SU-DHL-6 (cell line): Measurements from ENCODE around the gene LRRFIP1.

Source experiments
- H2AFZ ChIP-seq: fragments of 200-600 bp; sonication (generic); 2 replicates; pipeline ENCODE4 v1.6.1; 2014; ENCODE audit warnings: low read depth, mild to moderate bottlenecking, moderate library complexity, mixed read lengths, antibody characterized with exemption, low read length; ENCODE audit not compliant: severe bottlenecking
- H3F3A ChIP-seq: fragments of 200-600 bp; shearing (Covaris generic); 2 replicates; pipeline ENCODE4 v1.6.0; 2016; ENCODE audit warnings: antibody characterized with exemption, mild to moderate bottlenecking; ENCODE audit not compliant: insufficient read depth
- H3K27ac ChIP-seq: fragments of 200-600 bp; sonication (generic); 2 replicates; pipeline ENCODE4 v1.5.1; 2016; ENCODE audit warnings: low read depth, mild to moderate bottlenecking, low read length, moderate library complexity, mixed read lengths
- H3K27me3 ChIP-seq: fragments of 200-600 bp; sonication (generic), shearing (Covaris generic); 2 replicates; pipeline ENCODE4 v1.6.0; 2014; ENCODE audit warnings: mild to moderate bottlenecking, low read length
- H3K36me3 ChIP-seq: fragments of 200-600 bp; sonication (generic); 2 replicates; pipeline ENCODE4 v1.6.1; 2014; ENCODE audit warnings: mild to moderate bottlenecking, low read length, mixed read lengths
- H3K4me2 ChIP-seq: fragments of 300-600, 200-600 bp; shearing (Covaris generic), sonication (generic); 2 replicates; pipeline ENCODE4 v1.6.0; 2014; ENCODE audit warnings: low read length, low read depth, mild to moderate bottlenecking; ENCODE audit not compliant: poor library complexity, severe bottlenecking
- H3K4me3 ChIP-seq: fragments of 200-600 bp; sonication (generic); 2 replicates; pipeline ENCODE4 v1.5.1; 2014; ENCODE audit warnings: antibody characterized with exemption, low read length, mild to moderate bottlenecking, mixed read lengths; ENCODE audit not compliant: insufficient read depth, poor library complexity, severe bottlenecking
- H3K79me2 ChIP-seq: fragments of 200-600 bp; sonication (generic); 2 replicates; pipeline ENCODE4 v1.6.1; 2014; ENCODE audit warnings: mild to moderate bottlenecking, low read length, moderate library complexity; ENCODE audit not compliant: insufficient read depth
- H3K9ac ChIP-seq: fragments of 200-600 bp; sonication (generic); 2 replicates; pipeline ENCODE4 v1.7.0; 2014; ENCODE audit warnings: mild to moderate bottlenecking, low read length
- H3K9me2 ChIP-seq: fragments of 200-600 bp; sonication (generic); replicated peaks from 2 replicates; pipeline ENCODE4 v1.6.1; 2014; ENCODE audit warnings: low read length; ENCODE audit not compliant: insufficient read depth
- H3K9me3 ChIP-seq: fragments of 200-600 bp; sonication (generic); 2 replicates; pipeline ENCODE4 v1.6.1; 2014; ENCODE audit warnings: low read length, mixed read lengths; ENCODE audit not compliant: insufficient read depth
- H4K20me1 ChIP-seq: fragments of 200-600 bp; sonication (generic); 2 replicates; pipeline ENCODE4 v1.6.1; 2014; ENCODE audit warnings: low read depth, mild to moderate bottlenecking, antibody characterized with exemption, low read length, moderate library complexity, mixed read lengths
- EZH2phosphoT487 ChIP-seq: fragments of 200-600 bp; sonication (generic), shearing (Covaris generic); conservative IDR thresholded peaks from 2 replicates; pipeline ENCODE4 v1.6.1; 2018; ENCODE audit warnings: mild to moderate bottlenecking, antibody characterized with exemption, low read length, moderate library complexity, mixed read lengths
- TF ChIP-seq, protein P1 (sequence below): fragments of 200-600 bp; sonication (generic); IDR thresholded peaks from one replicate; pipeline ENCODE4 v1.5.1; 2017; ENCODE audit warnings: antibody characterized with exemption, mild to moderate bottlenecking, low read length, moderate library complexity; ENCODE audit not compliant: insufficient read depth, poor library complexity, severe bottlenecking

The LRRFIP1 gene

DNA sequence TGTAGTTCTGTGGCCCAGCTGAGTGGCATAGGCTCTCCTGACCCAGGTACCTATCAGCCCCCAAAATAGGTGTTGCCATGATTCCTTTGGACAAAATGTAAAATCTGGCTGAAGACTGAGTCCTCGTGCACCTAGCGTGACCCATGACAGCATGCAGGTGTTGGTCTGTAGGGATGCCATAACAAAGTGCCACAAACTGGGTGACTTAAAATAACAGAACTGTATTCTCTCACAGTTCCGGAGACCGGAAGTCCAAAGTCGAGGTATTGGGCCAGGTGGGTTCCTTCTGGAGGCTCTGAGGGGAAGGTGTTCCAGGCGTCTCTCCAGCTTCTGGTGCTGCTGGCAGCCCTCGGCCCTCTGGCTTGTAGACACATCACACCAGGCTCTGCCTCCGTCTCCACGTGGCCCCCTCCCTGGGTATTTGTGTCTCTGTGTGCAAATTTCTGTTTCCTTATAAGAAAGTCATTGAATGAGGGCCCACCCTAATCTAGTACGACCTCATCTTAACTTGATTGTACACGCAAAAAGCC, 34.5 kb downstream of the LRRFIP1 start:
- H4K20me1 ChIP-seq: no peaks in the 10 kb centered on the region
- no peaks in the 10 kb centered on the region for H3K9me2 ChIP-seq
- no peak overlapping the region for H3K27ac ChIP-seq
- no peaks in the 10 kb centered on the region for H3K27me3 ChIP-seq
- H3K9me3 ChIP-seq: no peaks in the 10 kb centered on the region
- H2AFZ ChIP-seq: no peak overlapping the region
- H3K79me2 ChIP-seq: no peaks in the 10 kb centered on the region
- H3F3A ChIP-seq: no peaks in the 10 kb centered on the region
- H3K36me3 ChIP-seq: no peaks in the 10 kb centered on the region
- no peak overlapping the region for H3K9ac ChIP-seq
- no peak overlapping the region for H3K4me3 ChIP-seq
- no peak for TF ChIP-seq EZH2phosphoT487
- TF ChIP-seq, protein P1, sequence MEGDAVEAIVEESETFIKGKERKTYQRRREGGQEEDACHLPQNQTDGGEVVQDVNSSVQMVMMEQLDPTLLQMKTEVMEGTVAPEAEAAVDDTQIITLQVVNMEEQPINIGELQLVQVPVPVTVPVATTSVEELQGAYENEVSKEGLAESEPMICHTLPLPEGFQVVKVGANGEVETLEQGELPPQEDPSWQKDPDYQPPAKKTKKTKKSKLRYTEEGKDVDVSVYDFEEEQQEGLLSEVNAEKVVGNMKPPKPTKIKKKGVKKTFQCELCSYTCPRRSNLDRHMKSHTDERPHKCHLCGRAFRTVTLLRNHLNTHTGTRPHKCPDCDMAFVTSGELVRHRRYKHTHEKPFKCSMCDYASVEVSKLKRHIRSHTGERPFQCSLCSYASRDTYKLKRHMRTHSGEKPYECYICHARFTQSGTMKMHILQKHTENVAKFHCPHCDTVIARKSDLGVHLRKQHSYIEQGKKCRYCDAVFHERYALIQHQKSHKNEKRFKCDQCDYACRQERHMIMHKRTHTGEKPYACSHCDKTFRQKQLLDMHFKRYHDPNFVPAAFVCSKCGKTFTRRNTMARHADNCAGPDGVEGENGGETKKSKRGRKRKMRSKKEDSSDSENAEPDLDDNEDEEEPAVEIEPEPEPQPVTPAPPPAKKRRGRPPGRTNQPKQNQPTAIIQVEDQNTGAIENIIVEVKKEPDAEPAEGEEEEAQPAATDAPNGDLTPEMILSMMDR: no peak
- H3K4me2 ChIP-seq: no peak overlapping the region

GRCh38 chr2:237662671-237663093, 35.3 kb downstream of the LRRFIP1 start:
- H3K4me3 ChIP-seq: no peak overlapping the region
- H3K4me2 ChIP-seq: no peak overlapping the region
- no peaks in the 10 kb centered on the region for H3F3A ChIP-seq
- no peaks in the 10 kb centered on the region for H3K9me2 ChIP-seq
- no peaks in the 10 kb centered on the region for H3K27me3 ChIP-seq
- no peaks in the 10 kb centered on the region for H4K20me1 ChIP-seq
- no peaks in the 10 kb centered on the region for H3K9me3 ChIP-seq
- H3K9ac ChIP-seq: no peak overlapping the region
- H3K36me3 ChIP-seq: no peaks in the 10 kb centered on the region
- H3K79me2 ChIP-seq: no peaks in the 10 kb centered on the region
- H3K27ac ChIP-seq: no peak overlapping the region
- TF ChIP-seq EZH2phosphoT487: no peak
- H2AFZ ChIP-seq: no peak overlapping the region

DNA sequence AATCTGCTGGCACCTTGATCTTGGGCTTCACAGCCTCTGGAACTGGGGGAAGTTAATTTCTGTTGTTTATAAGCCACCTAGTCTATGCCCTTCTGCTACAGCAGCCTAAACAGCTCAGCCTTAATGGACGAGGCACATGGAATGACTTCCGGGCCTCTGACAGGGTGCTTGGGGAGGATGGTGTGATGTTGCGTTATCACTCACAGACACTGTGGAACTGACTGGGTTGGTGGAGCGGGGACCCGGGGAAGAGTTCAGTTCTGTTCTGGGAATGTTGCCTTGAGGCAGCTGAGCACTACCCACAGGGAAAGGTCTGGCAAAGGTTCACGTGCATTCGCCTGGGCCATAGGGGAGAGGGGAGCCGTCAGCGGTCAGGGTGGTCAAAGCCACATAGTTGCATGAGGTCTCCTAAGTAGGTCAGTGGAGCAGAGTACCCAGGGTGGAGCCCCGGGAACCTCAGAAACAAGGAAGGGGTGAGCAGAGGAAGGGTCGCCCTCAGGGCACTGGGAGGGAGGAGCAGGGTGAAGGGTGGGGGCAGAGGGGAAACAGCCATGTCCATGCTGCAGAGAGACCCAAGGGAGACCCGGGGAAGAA, 36.2 kb downstream of the LRRFIP1 start:
- no peak overlapping the region for H3K27ac ChIP-seq
- H3K36me3 ChIP-seq: no peaks in the 10 kb centered on the region
- H3K9ac ChIP-seq: no peak overlapping the region
- H3K4me2 ChIP-seq: no peak overlapping the region
- H4K20me1 ChIP-seq: no peaks in the 10 kb centered on the region
- H3K4me3 ChIP-seq: no peak overlapping the region
- no peak for TF ChIP-seq EZH2phosphoT487
- TF ChIP-seq, protein P1: no peak
- no peak overlapping the region for H2AFZ ChIP-seq
- H3K9me3 ChIP-seq: no peaks in the 10 kb centered on the region
- no peaks in the 10 kb centered on the region for H3K79me2 ChIP-seq
- no peaks in the 10 kb centered on the region for H3K27me3 ChIP-seq
- no peaks in the 10 kb centered on the region for H3K9me2 ChIP-seq
- no peaks in the 10 kb centered on the region for H3F3A ChIP-seq

DNA sequence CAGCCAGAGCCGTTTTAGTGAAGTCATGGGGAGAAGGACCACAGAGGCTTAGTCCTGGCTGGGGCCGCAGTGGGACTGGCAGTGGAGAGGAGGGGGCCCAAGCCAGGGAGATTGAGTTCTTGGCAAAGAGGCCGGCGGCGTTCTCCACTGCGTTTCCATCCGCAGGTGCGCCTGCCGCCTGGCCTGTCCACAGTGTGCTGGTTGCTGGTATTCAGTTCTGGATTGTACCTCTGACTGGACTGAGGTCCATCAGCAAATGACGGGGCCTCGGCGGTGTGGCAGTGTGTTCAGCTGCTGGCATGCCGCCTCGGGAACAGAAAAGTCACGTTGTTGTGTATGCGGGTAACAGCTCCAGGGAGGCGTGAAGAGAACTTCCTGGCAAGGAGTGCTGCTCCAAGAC, 36.8 kb downstream of the LRRFIP1 start:
- H3K27ac ChIP-seq: no peak overlapping the region
- H4K20me1 ChIP-seq: no peaks in the 10 kb centered on the region
- H2AFZ ChIP-seq: no peak overlapping the region
- no peak overlapping the region for H3K4me3 ChIP-seq
- TF ChIP-seq EZH2phosphoT487: no peak
- TF ChIP-seq, protein P1: no peak
- H3K4me2 ChIP-seq: no peak overlapping the region
- H3K9ac ChIP-seq: no peak overlapping the region
- H3K79me2 ChIP-seq: no peaks in the 10 kb centered on the region
- H3K9me2 ChIP-seq: no peaks in the 10 kb centered on the region
- no peaks in the 10 kb centered on the region for H3K36me3 ChIP-seq
- no peaks in the 10 kb centered on the region for H3K9me3 ChIP-seq
- 0 out of 2 replicates have a peak, but pooled peaks cover 1% of the 10 kb centered on the region for H3F3A ChIP-seq
- H3K27me3 ChIP-seq: no peaks in the 10 kb centered on the region
